Measurements from ENCODE around the gene TBC1D22B.

The TBC1D22B gene

GRCh38 chr6:37257634-37258404 lies at the start of gene TBC1D22B, which contains the start of gene TMEM217:
TSS of gene TBC1D22B (plus strand) at chr6:37257772. CDS start at chr6:37257918, 146 bp downstream.
TSS of gene TMEM217 (minus strand) at chr6:37258144. CDS start at chr6:37219030, 39,114 bp downstream.
- H3K27ac ChIP-seq: peak within 1 kb of the TSS; percentile 76
- POLR2A ChIA-PET (ENCODE audit: low non-redundant PET): interaction anchor here (0.5 to 0.7 kb wide), 4 partner anchors 16 to 199 kb away, joined by 3 to 4 read pairs (median 3); no protein-coding TSS in a partner anchor
- CTCF ChIA-PET: interaction anchor here (0.6 to 0.9 kb wide), 2 partner anchors 26 to 498 kb away, joined by 3 to 4 read pairs; no protein-coding TSS in a partner anchor
- DNase-seq (ENCODE audit: low spot score): peak; percentile 99
- TF ChIP-seq CTCF (conservative IDR thresholded peaks at IDR 0.05; ENCODE audit: low read depth): no peak

- DNase-seq (ENCODE audit: low spot score): peak; percentile 71
- ChIA-PET POLR2A (ENCODE audit: low non-redundant PET) (no interaction called here), CTCF (interaction anchor here (0.6 to 6.2 kb wide), 4 partner anchors 161 to 323 kb away, joined by 3 to 70 read pairs (median 4); no protein-coding TSS in a partner anchor)
- no peak overlapping the region for H3K27ac ChIP-seq
- peak; percentile 76 for TF ChIP-seq CTCF (conservative IDR thresholded peaks at IDR 0.05; ENCODE audit: low read depth)
Observed at GRCh38 chr6:37207903-37208456, 49.6 kb upstream of the TBC1D22B start.

- CTCF ChIA-PET: interaction anchor here (0.7 to 6.2 kb wide), 6 partner anchors 37 to 323 kb away, joined by 3 to 70 read pairs (median 10); no protein-coding TSS in a partner anchor
- no peak overlapping the region for H3K27ac ChIP-seq
- POLR2A ChIA-PET (ENCODE audit: low non-redundant PET): no interaction called here
- no peak for TF ChIP-seq CTCF (conservative IDR thresholded peaks at IDR 0.05; ENCODE audit: low read depth)
- no peak for DNase-seq (ENCODE audit: low spot score)
Observed at GRCh38 chr6:37208793-37209192, 48.8 kb upstream of the TBC1D22B start.

GRCh38 chr6:37209461-37210205 lies 47.9 kb upstream of the TBC1D22B start:
- no peak for TF ChIP-seq CTCF (conservative IDR thresholded peaks at IDR 0.05; ENCODE audit: low read depth)
- ChIA-PET CTCF (interaction anchor here (0.5 to 6.2 kb wide), 15 partner anchors 11 to 306 kb away, joined by 3 to 70 read pairs (median 4); no protein-coding TSS in a partner anchor), POLR2A (ENCODE audit: low non-redundant PET) (no interaction called here)
- no peak overlapping the region for H3K27ac ChIP-seq
- no peak for DNase-seq (ENCODE audit: low spot score)

GRCh38 chr6:37210313-37210968 lies 47.1 kb upstream of the TBC1D22B start:
- H3K27ac ChIP-seq: no peak overlapping the region
- peak; percentile 72 for DNase-seq (ENCODE audit: low spot score)
- ChIA-PET CTCF (interaction anchor here (0.5 to 6.2 kb wide), 16 partner anchors 12 to 357 kb away, joined by 3 to 70 read pairs (median 4); no protein-coding TSS in a partner anchor), POLR2A (ENCODE audit: low non-redundant PET) (no interaction called here)
- TF ChIP-seq CTCF (conservative IDR thresholded peaks at IDR 0.05; ENCODE audit: low read depth): peak; percentile 88

Data from RWPE1 (cell line).